NCI-H146 (cell line): Measurements from ENCODE around the gene ZNF232.
A peak's percentile ranks its signal among the peaks of the same experiment; 100 is the strongest.
"Not testable (repeated sequence)": the region's sequence is repeated elsewhere in the genome, so short reads cannot be mapped to it uniquely, and the experiment has no call there.

Experiments used
- DNase-seq: peaks from one replicate; lab custom pipeline; 2025; lab: John Stamatoyannopoulos, UW

Gene ZNF232

DNA sequence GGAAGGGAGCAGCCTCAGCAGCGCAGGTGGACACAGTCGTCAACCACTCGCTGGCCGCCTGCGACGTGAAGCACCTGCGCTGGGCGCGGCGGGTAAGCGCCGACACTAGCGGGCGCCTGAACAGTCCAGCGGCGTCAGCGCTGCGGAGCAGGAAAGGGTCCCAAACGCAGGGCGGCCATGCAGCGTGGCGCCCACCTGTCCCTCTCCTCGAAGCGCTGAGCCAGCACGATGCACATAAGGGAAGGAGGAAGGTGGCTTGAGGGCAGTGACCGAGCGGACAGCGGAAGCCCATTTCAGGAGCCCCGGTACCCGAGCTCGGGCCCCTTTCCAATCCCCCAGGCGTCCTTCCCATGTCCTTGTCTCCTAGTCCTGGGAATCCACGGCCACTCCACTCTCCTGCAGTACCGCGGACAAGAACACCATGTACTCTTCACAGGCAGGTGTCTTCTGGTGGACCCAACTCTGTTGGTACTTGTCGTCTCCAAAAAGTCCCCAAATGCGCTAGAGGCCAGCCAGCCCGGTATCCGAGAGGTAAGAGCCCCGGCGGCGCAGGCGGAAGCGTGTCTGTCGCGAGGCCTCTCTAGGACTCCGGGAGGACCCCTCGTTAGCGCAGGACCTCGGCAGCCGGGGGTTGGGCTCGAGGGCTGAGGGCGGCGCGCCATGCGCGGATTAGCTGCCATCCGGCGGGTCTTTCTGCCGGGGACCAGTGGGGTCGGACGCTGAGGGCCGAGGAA is 14.4 kb downstream of the ZNF232 start:
- peak; percentile 95 for DNase-seq

- no peak for DNase-seq
Measured at GRCh38 chr17:5096731-5097100, 15.0 kb downstream of the ZNF232 start.

GRCh38 chr17:5092218-5093010 is 19.3 kb downstream of the ZNF232 start:
- DNase-seq, result no peak

- no peak for DNase-seq
Measured at GRCh38 chr17:5080591-5080990, 31.1 kb downstream of the ZNF232 start.

GRCh38 chr17:5078106-5079028 is 33.3 kb downstream of the ZNF232 start, which contains the start of gene ZFP3:
ZFP3 (plus strand) TSS chr17:5078467; CDS start chr17:5091505, 13,038 bp downstream.
- DNase-seq, result peak; percentile 90

- DNase-seq, result no peak
Measured at GRCh38 chr17:5077781-5078105, 33.9 kb downstream of the ZNF232 start.

DNA sequence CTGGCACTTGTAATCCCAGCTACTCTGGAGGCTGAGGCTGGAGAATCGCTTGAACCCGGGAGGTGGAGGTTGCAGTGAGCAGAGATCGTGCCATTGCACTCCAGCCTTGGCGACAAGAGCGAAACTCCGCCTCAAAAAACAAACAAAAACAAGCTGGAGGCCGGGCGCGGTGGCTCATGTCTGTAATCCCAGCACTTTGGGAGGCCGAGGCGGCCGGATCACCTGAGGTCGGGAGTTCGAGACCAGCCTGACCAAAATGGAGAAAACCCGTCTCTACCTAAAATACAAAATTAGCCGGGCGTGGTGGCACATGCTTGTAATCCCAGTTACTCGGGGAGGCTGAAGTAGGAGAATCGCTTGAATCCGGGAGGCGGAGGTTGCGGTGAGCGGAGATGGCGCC is 34.4 kb downstream of the ZNF232 start:
- not testable (repeated sequence) for DNase-seq

DNA sequence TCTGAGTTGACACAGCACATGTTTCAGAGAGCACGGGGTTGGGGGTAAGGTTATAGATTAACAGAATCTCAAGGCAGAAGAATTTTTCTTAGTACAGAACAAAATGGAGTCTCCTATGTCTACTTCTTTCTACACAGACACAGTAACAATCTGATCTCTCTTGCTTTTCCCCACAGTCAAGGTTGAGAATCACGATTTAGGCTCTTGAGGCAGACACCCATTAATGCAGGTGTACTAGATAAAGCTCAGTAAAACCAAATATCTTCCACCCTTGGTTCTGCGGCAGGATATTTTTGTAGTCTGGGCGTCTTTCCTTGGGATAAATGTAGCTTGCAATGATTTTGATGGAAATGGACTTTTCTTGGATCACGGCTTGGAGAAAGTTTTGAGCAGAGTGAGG is 36.2 kb downstream of the ZNF232 start:
- DNase-seq, result not testable (repeated sequence)

- DNase-seq, result no peak
Measured at GRCh38 chr17:5069724-5070123, 42.0 kb downstream of the ZNF232 start.

GRCh38 chr17:5068236-5068635 is 43.4 kb downstream of the ZNF232 start:
- no peak for DNase-seq

GRCh38 chr17:5065227-5065744 is 46.4 kb downstream of the ZNF232 start:
- no peak for DNase-seq
